Lower leg skin (tissue), 3 donors: ENCODE measurements around the gene ONECUT2.

Experiments used
- POLR2A ChIP-seq, 2 donors: fragments of 450-650 bp; IDR thresholded peaks; one replicate each; pipeline ENCODE4 v1.6.1; 2016 to 2017; ENCODE audit warnings: antibody characterized with exemption in 2 of 2, mild to moderate bottlenecking in 1 of 2, moderate library complexity in 1 of 2
- TF ChIP-seq, protein P1 (sequence below), 3 donors: fragments of 450-650 bp; IDR thresholded peaks; one replicate each; pipeline ENCODE4 v1.5.1; 2016; ENCODE audit warnings: antibody characterized with exemption in 3 of 3, mild to moderate bottlenecking in 3 of 3, moderate library complexity in 2 of 3

- TF ChIP-seq, protein P1, sequence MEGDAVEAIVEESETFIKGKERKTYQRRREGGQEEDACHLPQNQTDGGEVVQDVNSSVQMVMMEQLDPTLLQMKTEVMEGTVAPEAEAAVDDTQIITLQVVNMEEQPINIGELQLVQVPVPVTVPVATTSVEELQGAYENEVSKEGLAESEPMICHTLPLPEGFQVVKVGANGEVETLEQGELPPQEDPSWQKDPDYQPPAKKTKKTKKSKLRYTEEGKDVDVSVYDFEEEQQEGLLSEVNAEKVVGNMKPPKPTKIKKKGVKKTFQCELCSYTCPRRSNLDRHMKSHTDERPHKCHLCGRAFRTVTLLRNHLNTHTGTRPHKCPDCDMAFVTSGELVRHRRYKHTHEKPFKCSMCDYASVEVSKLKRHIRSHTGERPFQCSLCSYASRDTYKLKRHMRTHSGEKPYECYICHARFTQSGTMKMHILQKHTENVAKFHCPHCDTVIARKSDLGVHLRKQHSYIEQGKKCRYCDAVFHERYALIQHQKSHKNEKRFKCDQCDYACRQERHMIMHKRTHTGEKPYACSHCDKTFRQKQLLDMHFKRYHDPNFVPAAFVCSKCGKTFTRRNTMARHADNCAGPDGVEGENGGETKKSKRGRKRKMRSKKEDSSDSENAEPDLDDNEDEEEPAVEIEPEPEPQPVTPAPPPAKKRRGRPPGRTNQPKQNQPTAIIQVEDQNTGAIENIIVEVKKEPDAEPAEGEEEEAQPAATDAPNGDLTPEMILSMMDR (IDR thresholded peaks at IDR 0.05) = no peak
- TF ChIP-seq POLR2A (IDR thresholded peaks at IDR 0.05) = no peak
These were observed 37.6 kb upstream of the ONECUT2 start for GRCh38 chr18:57397440-57398132.
